H1 (cell line): ENCODE measurements around the gene GRIK1. TPM values are rescaled to one million over a fixed set of nuclear protein-coding genes. Genes with fewer than 3 reads are reported as not detected.

Source experiments
- CTCF ChIA-PET: fragments of 300-600 bp; sonication (Branson Sonifier 250); formaldehyde crosslinking; loops from one replicate; lab custom pipeline; 2021; ENCODE audit not compliant: partially characterized antibody; lab: Charles Lee
- POLR2A ChIA-PET: fragments of 300-600 bp; sonication (Branson Sonifier 250); formaldehyde crosslinking; loops from one replicate; lab custom pipeline; 2021; ENCODE audit warnings: inconsistent platforms; ENCODE audit not compliant: partially characterized antibody; lab: Charles Lee
- DNase-seq, 2 experiments: peaks; one replicate each; pipeline versions ENCODE4 v3.0.0 to v3.0.0-alpha.2; 2010 to 2022; ENCODE audit warnings: low spot score in 2 of 2, low read depth in 1 of 2, mixed read lengths in 1 of 2
- FAIRE-seq: peaks from 2 replicates; lab custom pipeline; 2011; peaks lifted over from hg19 to GRCh38; lab: Jason Lieb, UNC
- H2AFZ ChIP-seq: 2 replicates; pipeline ENCODE4 v1.8.1; 2012; ENCODE audit warnings: low read length, inconsistent platforms
- H2AK5ac ChIP-seq: 2 replicates; pipeline ENCODE4 v1.6.1; 2013; ENCODE audit warnings: low read depth, low read length
- H2BK120ac ChIP-seq: replicated peaks from 2 replicates; pipeline ENCODE3; 2013; ENCODE audit warnings: low read depth, low read length, inconsistent platforms
- H2BK12ac ChIP-seq: 2 replicates; pipeline ENCODE4 v1.6.1; 2013; ENCODE audit warnings: low read depth, low read length
- H2BK15ac ChIP-seq: 2 replicates; pipeline ENCODE4 v1.6.1; 2013; ENCODE audit warnings: low read length
- H2BK20ac ChIP-seq: 2 replicates; pipeline ENCODE4 v1.6.1; 2013; ENCODE audit warnings: low read length
- H2BK5ac ChIP-seq: 2 replicates; pipeline ENCODE4 v1.6.1; 2013; ENCODE audit warnings: low read depth, low read length
- H3K14ac ChIP-seq: 2 replicates; pipeline ENCODE4 v1.6.1; 2013; ENCODE audit warnings: inconsistent platforms; ENCODE audit not compliant: insufficient read length
- H3K18ac ChIP-seq: 2 replicates; pipeline ENCODE4 v1.6.1; 2013; ENCODE audit warnings: low read length; ENCODE audit errors: extremely low read depth
- H3K23ac ChIP-seq: 2 replicates; pipeline ENCODE4 v1.6.1; 2013; ENCODE audit warnings: inconsistent platforms; ENCODE audit not compliant: insufficient read length
- H3K23me2 ChIP-seq: 2 replicates; pipeline ENCODE4 v1.6.1; 2013; ENCODE audit warnings: low read depth, low read length
- H3K27ac ChIP-seq: 2 replicates; pipeline ENCODE4 v1.6.1; 2011; ENCODE audit warnings: low read depth, low read length, inconsistent platforms
- H3K27me3 ChIP-seq, 4 experiments: replicated peaks in 1 of 4; 1 replicate in 1 of 4; 2 replicates in 3 of 4; pipeline versions ENCODE4 v1.6.1 to v1.8.1; 2011 to 2013; ENCODE audit warnings: low read length in 3 of 4, mild to moderate bottlenecking in 3 of 4, inconsistent platforms in 2 of 4, mixed read lengths in 2 of 4, moderate library complexity in 1 of 4; ENCODE audit not compliant: control insufficient read depth in 3 of 4, insufficient read depth in 3 of 4; ENCODE audit errors: extremely low read depth in 1 of 4
- H3K36me3 ChIP-seq, 4 experiments: 2 replicates each; pipeline versions ENCODE4 v1.6.1 to v1.8.1; 2011 to 2013; ENCODE audit warnings: mild to moderate bottlenecking in 4 of 4, low read length in 3 of 4, moderate library complexity in 2 of 4, control low read depth in 1 of 4, inconsistent platforms in 1 of 4; ENCODE audit not compliant: insufficient read depth in 4 of 4, control insufficient read depth in 2 of 4
- H3K4ac ChIP-seq: replicated peaks from 2 replicates; pipeline ENCODE3; 2013; ENCODE audit warnings: low read length, low read depth, mixed read lengths, inconsistent platforms; ENCODE audit not compliant: insufficient read length
- H3K4me1 ChIP-seq, 4 experiments: replicated peaks in 1 of 4; 1 replicate in 1 of 4; 2 replicates in 3 of 4; pipeline versions ENCODE4 v1.6.1 to v1.8.1; 2011 to 2013; ENCODE audit warnings: low read length in 3 of 4, inconsistent platforms in 2 of 4, mixed read lengths in 1 of 4; ENCODE audit not compliant: insufficient read depth in 4 of 4, control insufficient read depth in 3 of 4
- H3K4me2 ChIP-seq, 2 experiments: 2 replicates each; pipeline versions ENCODE4 v1.6.1 to v1.8.1; 2011 to 2013; ENCODE audit warnings: low read depth in 2 of 2, low read length in 2 of 2, control low read depth in 1 of 2, inconsistent platforms in 1 of 2, mild to moderate bottlenecking in 1 of 2; ENCODE audit not compliant: insufficient read depth in 1 of 2
- H3K4me3 ChIP-seq, 4 experiments: fragments of 200-600, 300-600 bp in 1 of 4; sonication (generic), shearing (Covaris generic), sonication (Bioruptor Twin) in 1 of 4; 2 replicates each; pipeline versions ENCODE4 v1.5.1 to v1.8.1; 2011 to 2016; ENCODE audit warnings: low read length in 4 of 4, low read depth in 3 of 4, control low read depth in 2 of 4, inconsistent platforms in 2 of 4, mild to moderate bottlenecking in 2 of 4, mixed read lengths in 1 of 4, moderate library complexity in 1 of 4; ENCODE audit not compliant: insufficient read depth in 2 of 4; ENCODE audit errors: extremely low read depth in 1 of 4
- H3K56ac ChIP-seq: replicated peaks from 2 replicates; pipeline ENCODE3; 2013; ENCODE audit warnings: low read depth, mild to moderate bottlenecking, mixed read lengths, low read length, inconsistent platforms; ENCODE audit not compliant: insufficient read length
- H3K79me1 ChIP-seq: 2 replicates; pipeline ENCODE4 v1.6.1; 2013; ENCODE audit warnings: low read depth, low read length, control low read depth
- H3K79me2 ChIP-seq, 2 experiments: 2 replicates each; pipeline versions ENCODE4 v1.6.1 to v1.8.1; 2012 to 2013; ENCODE audit warnings: low read length in 2 of 2, mild to moderate bottlenecking in 2 of 2, inconsistent platforms in 1 of 2; ENCODE audit not compliant: insufficient read depth in 2 of 2, control insufficient read depth in 1 of 2
- H3K9ac ChIP-seq, 4 experiments: replicated peaks in 1 of 4; 1 replicate in 1 of 4; 2 replicates in 3 of 4; pipeline versions ENCODE4 v1.6.1 to v1.8.1; 2011 to 2013; ENCODE audit warnings: low read depth in 3 of 4, low read length in 3 of 4, control low read depth in 2 of 4, mild to moderate bottlenecking in 2 of 4, moderate library complexity in 2 of 4, inconsistent platforms in 1 of 4; ENCODE audit errors: extremely low read depth in 1 of 4
- H3K9me3 ChIP-seq, 2 experiments: 2 replicates each; pipeline versions ENCODE4 v1.6.1 to v1.8.1; 2012 to 2013; ENCODE audit warnings: mild to moderate bottlenecking in 2 of 2, moderate library complexity in 2 of 2, control low read depth in 1 of 2, inconsistent platforms in 1 of 2, low read depth in 1 of 2, low read length in 1 of 2, mixed read lengths in 1 of 2; ENCODE audit not compliant: insufficient read depth in 2 of 2
- H4K20me1 ChIP-seq, 2 experiments: replicated peaks in 1 of 2; 2 replicates each; pipeline versions ENCODE3 to v1.8.1; 2011 to 2013; ENCODE audit warnings: inconsistent platforms in 2 of 2, low read length in 2 of 2, mild to moderate bottlenecking in 1 of 2; ENCODE audit not compliant: insufficient read depth in 2 of 2, control insufficient read depth in 1 of 2
- H4K5ac ChIP-seq: 2 replicates; pipeline ENCODE4 v1.6.1; 2013; ENCODE audit warnings: low read length, low read depth, mixed read lengths, inconsistent platforms; ENCODE audit not compliant: insufficient read length
- H4K8ac ChIP-seq: 2 replicates; pipeline ENCODE4 v1.8.0; 2013; ENCODE audit warnings: mild to moderate bottlenecking, moderate library complexity, low read length, inconsistent platforms; ENCODE audit not compliant: insufficient read depth; ENCODE audit errors: extremely low read depth
- H4K91ac ChIP-seq: replicated peaks from 2 replicates; pipeline ENCODE3; 2013; ENCODE audit warnings: low read length, mixed read lengths, inconsistent platforms; ENCODE audit not compliant: insufficient read length
- ATF2 ChIP-seq: IDR thresholded peaks from 2 replicates; pipeline ENCODE4 v1.6.1; 2012; ENCODE audit warnings: low read length, inconsistent platforms
- GABPA ChIP-seq: IDR thresholded peaks from 2 replicates; pipeline ENCODE4 v1.6.1; 2011; ENCODE audit warnings: mild to moderate bottlenecking, low read length, moderate library complexity, borderline replicate concordance; ENCODE audit not compliant: insufficient read depth
- SP2 ChIP-seq: IDR thresholded peaks from 2 replicates; pipeline ENCODE4 v1.6.1; 2012; ENCODE audit warnings: mild to moderate bottlenecking, low read length, inconsistent platforms
- WGBS, 2 experiments: shearing (Covaris generic) in 1 of 2; methylation state at CpG; one replicate each; pipeline versions ENCODE4 v1.1.6 to v1.1.7; 2013 to 2015; ENCODE audit warnings: low lambda C conversion rate in 2 of 2, mixed read lengths in 2 of 2, inconsistent platforms in 1 of 2, low coverage in 1 of 2, missing lambda C conversion rate in 1 of 2; ENCODE audit not compliant: insufficient replicate concordance in 2 of 2, insufficient coverage in 1 of 2, insufficient read length in 1 of 2; ENCODE audit errors: extremely low coverage in 1 of 2, missing lambda C conversion rate in 1 of 2; 5-methylcytosine and 5-hydroxymethylcytosine counted together
- polyA plus RNA-seq, 7 experiments: library from polyadenylated mRNA; depleted of rRNA in 3 of 7; stranded (reverse) in 5 of 7; unstranded in 2 of 7; fragments of >200 nt in 5 of 7; fragments of 200-250 nt in 2 of 7; gene quantifications; 1 replicate in 5 of 7; 2 replicates in 1 of 7; 4 replicates in 1 of 7; pipeline versions ENCODE4 v1.2.1 to v1.2.3, GENCODE V29; 2011 to 2013; ENCODE audit warnings: missing spikeins in 2 of 7, mixed read lengths in 2 of 7
- total RNA-seq: library from RNA; stranded (reverse); fragmentation: NEBNext Ultra II Directional; extraction: Animal tissue kit (Norgen Biotek cat#: 25700); gene quantifications from 2 replicates; pipeline ENCODE4 v1.2.1, GENCODE V29; 2021

The GRIK1 gene
- total and polyA plus RNA-seq, 2 of the 8 experiments (the other 6 are each of a cell fraction or from before 2014, with no cell fraction given): 0.11 to 0.32 TPM

GRCh38 chr21:29973258-29973657 is 33.5 kb upstream of the GRIK1 start:
- FAIRE-seq: no peak
- Histone ChIP-seq H3K4me1 (peaks cover 0 to 2% (median under 1%) of the 10 kb centered on the region in 4 experiments; a peak in 1 of 7 replicates), H3K36me3 (no peaks in the 10 kb centered on the region), H3K9me3 (no peaks in the 10 kb centered on the region), H4K91ac (no peak overlapping the region), H3K14ac (no peak overlapping the region), H3K27ac (no peak overlapping the region), H3K79me1 (no peaks in the 10 kb centered on the region), H4K20me1 (no peaks in the 10 kb centered on the region), H3K4ac (no peak overlapping the region), H2BK5ac (no peak overlapping the region), H3K23ac (no peak overlapping the region), H2AK5ac (no peak overlapping the region), H4K8ac (no peak overlapping the region), H3K18ac (no peak overlapping the region), H3K23me2 (no peaks in the 10 kb centered on the region), H3K56ac (no peak overlapping the region), H2BK20ac (no peak overlapping the region), H3K4me3 (no peak overlapping the region)
- ChIA-PET CTCF (no interaction called here), POLR2A (no interaction called here)
- 89% methylated on average over 3 of the region's 3 CpGs; no CpG with 5 or more reads in 1 of the 2 experiments for WGBS, 2 experiments
- TF ChIP-seq ATF2 (no peak), GABPA (no peak), SP2 (no peak)
- TF ChIP-seq, all 59 proteins: peak for 0
- H4K5ac ChIP-seq: no peak overlapping the region
- no peak overlapping the region for H2AFZ ChIP-seq
- no peak overlapping the region for H3K4me2 ChIP-seq
- H3K27me3 ChIP-seq: peaks cover 0 to 2% (median 0%) of the 10 kb centered on the region in 4 experiments; a peak in 1 of 7 replicates
- no peak overlapping the region for H2BK120ac ChIP-seq
- H3K79me2 ChIP-seq: no peaks in the 10 kb centered on the region
- no peak overlapping the region for H2BK12ac ChIP-seq
- H2BK15ac ChIP-seq: no peak overlapping the region
- DNase-seq: no peak
- no peak overlapping the region for H3K9ac ChIP-seq
